HG02970 (cell line): ENCODE results near the gene CCNB1IP1.
A peak's percentile ranks its signal among the peaks of the same experiment; 100 is the strongest.
"Not testable (repeated sequence)": the region's sequence is repeated elsewhere in the genome, so short reads cannot be mapped to it uniquely, and the experiment has no call there.

Source experiments
- ATAC-seq: cut with Tn5 transposase; IDR thresholded peaks from one replicate; pipeline ENCODE4 v1.9.1; 2021; ENCODE audit warnings: mild to moderate bottlenecking, moderate library complexity, moderate number of reproducible peaks; ENCODE audit not compliant: unreplicated experiment, low FRiP score

The CCNB1IP1 gene

GRCh38 chr14:20332788-20333493, at the start of gene CCNB1IP1:
Gene CCNB1IP1, minus strand, starts transcription at chr14:20333279. Its CDS starts 16,756 bp downstream, at chr14:20316523.
- ATAC-seq, result peak; percentile 90

GRCh38 chr14:20382526-20382925, 49.4 kb upstream of the CCNB1IP1 start:
- ATAC-seq, result no peak

- ATAC-seq, result no peak
Observed at GRCh38 chr14:20381341-20381740, 48.3 kb upstream of the CCNB1IP1 start.

- ATAC-seq, result no peak
Observed at GRCh38 chr14:20380681-20381080, 47.6 kb upstream of the CCNB1IP1 start.

GRCh38 chr14:20379743-20380142, 46.7 kb upstream of the CCNB1IP1 start:
- ATAC-seq, result no peak

- no peak for ATAC-seq
Observed at GRCh38 chr14:20377171-20377570, 44.1 kb upstream of the CCNB1IP1 start.

- no peak for ATAC-seq
Observed at GRCh38 chr14:20376071-20376588, 43.1 kb upstream of the CCNB1IP1 start.

- no peak for ATAC-seq
Observed at GRCh38 chr14:20375471-20375870, 42.4 kb upstream of the CCNB1IP1 start.

GRCh38 chr14:20372796-20373195, 39.7 kb upstream of the CCNB1IP1 start:
- ATAC-seq, result no peak

- ATAC-seq, result no peak
Observed at GRCh38 chr14:20365928-20366327, 32.8 kb upstream of the CCNB1IP1 start.

- not testable (repeated sequence) for ATAC-seq
Observed at GRCh38 chr14:20358474-20358873, 25.4 kb upstream of the CCNB1IP1 start.

GRCh38 chr14:20356422-20356821, 23.3 kb upstream of the CCNB1IP1 start:
- no peak for ATAC-seq

- ATAC-seq, result no peak
Observed at GRCh38 chr14:20350860-20351259, 17.8 kb upstream of the CCNB1IP1 start.

- no peak for ATAC-seq
Observed at GRCh38 chr14:20350282-20350681, 17.2 kb upstream of the CCNB1IP1 start.

GRCh38 chr14:20347747-20348146, 14.7 kb upstream of the CCNB1IP1 start:
- ATAC-seq, result no peak

- no peak for ATAC-seq
Observed at GRCh38 chr14:20346713-20347112, 13.6 kb upstream of the CCNB1IP1 start.

GRCh38 chr14:20345366-20345765, 12.3 kb upstream of the CCNB1IP1 start:
- no peak for ATAC-seq

- ATAC-seq, result no peak
Observed at GRCh38 chr14:20343862-20344220, 10.8 kb upstream of the CCNB1IP1 start.

- ATAC-seq, result peak; percentile 94
Observed at GRCh38 chr14:20343092-20343861, 10.2 kb upstream of the CCNB1IP1 start, which contains the start of gene PARP2. Gene PARP2, plus strand, starts transcription at chr14:20343635. Its CDS starts 7 bp downstream, at chr14:20343642.

GRCh38 chr14:20341646-20342045, 8.6 kb upstream of the CCNB1IP1 start:
- no peak for ATAC-seq

GRCh38 chr14:20341032-20341431, 8.0 kb upstream of the CCNB1IP1 start:
- ATAC-seq, result not testable (repeated sequence)
